Measurements from ENCODE around the gene SLC30A1.
A peak's percentile ranks its signal among the peaks of the same experiment; 100 is the strongest.

Gene SLC30A1

GRCh38 chr1:211589782-211590721 is 11.1 kb upstream of the SLC30A1 start:
- Histone ChIP-seq H3K9ac (ENCODE audit: low read length) (no peak overlapping the region), H3K27ac (ENCODE audit: low read depth, low read length) (no peak overlapping the region), H3K36me3 (ENCODE audit: control insufficient read depth, insufficient read depth, low read length) (no peaks in the 10 kb centered on the region), H3K4me3 (ENCODE audit: low read length) (no peak overlapping the region), H3K27me3 (ENCODE audit: control insufficient read depth, insufficient read depth, low read length) (no peaks in the 10 kb centered on the region), H3K4me1 (ENCODE audit: control insufficient read depth, insufficient read depth, low read length) (peaks cover 2% of the 10 kb centered on the region)

GRCh38 chr1:211588711-211589110 is 9.8 kb upstream of the SLC30A1 start:
- Histone ChIP-seq H3K9ac (ENCODE audit: low read length) (no peak overlapping the region), H3K27ac (ENCODE audit: low read depth, low read length) (no peak overlapping the region), H3K4me1 (ENCODE audit: control insufficient read depth, insufficient read depth, low read length) (peaks cover 2% of the 10 kb centered on the region), H3K36me3 (ENCODE audit: control insufficient read depth, insufficient read depth, low read length) (no peaks in the 10 kb centered on the region), H3K27me3 (ENCODE audit: control insufficient read depth, insufficient read depth, low read length) (no peaks in the 10 kb centered on the region), H3K4me3 (ENCODE audit: low read length) (no peak overlapping the region)

- no peak overlapping the region for H3K27ac ChIP-seq (ENCODE audit: low read depth, low read length)
- no peak overlapping the region for H3K9ac ChIP-seq (ENCODE audit: low read length)
- peaks cover 2% of the 10 kb centered on the region for H3K4me1 ChIP-seq (ENCODE audit: control insufficient read depth, insufficient read depth, low read length)
- H3K27me3 ChIP-seq (ENCODE audit: control insufficient read depth, insufficient read depth, low read length) = no peaks in the 10 kb centered on the region
- H3K4me3 ChIP-seq (ENCODE audit: low read length) = no peak overlapping the region
- H3K36me3 ChIP-seq (ENCODE audit: control insufficient read depth, insufficient read depth, low read length) = no peaks in the 10 kb centered on the region
Observed at GRCh38 chr1:211587123-211587522, 8.2 kb upstream of the SLC30A1 start.

GRCh38 chr1:211586538-211586937 is 7.6 kb upstream of the SLC30A1 start:
- no peak overlapping the region for H3K9ac ChIP-seq (ENCODE audit: low read length)
- H3K36me3 ChIP-seq (ENCODE audit: control insufficient read depth, insufficient read depth, low read length) = no peaks in the 10 kb centered on the region
- H3K27me3 ChIP-seq (ENCODE audit: control insufficient read depth, insufficient read depth, low read length) = no peaks in the 10 kb centered on the region
- H3K4me3 ChIP-seq (ENCODE audit: low read length) = no peak overlapping the region
- H3K4me1 ChIP-seq (ENCODE audit: control insufficient read depth, insufficient read depth, low read length) = no peaks in the 10 kb centered on the region
- H3K27ac ChIP-seq (ENCODE audit: low read depth, low read length) = no peak overlapping the region

- Histone ChIP-seq H3K27ac (ENCODE audit: low read depth, low read length) (no peak overlapping the region), H3K27me3 (ENCODE audit: control insufficient read depth, insufficient read depth, low read length) (no peaks in the 10 kb centered on the region), H3K9ac (ENCODE audit: low read length) (no peak overlapping the region), H3K36me3 (ENCODE audit: control insufficient read depth, insufficient read depth, low read length) (no peaks in the 10 kb centered on the region), H3K4me3 (ENCODE audit: low read length) (no peak overlapping the region), H3K4me1 (ENCODE audit: control insufficient read depth, insufficient read depth, low read length) (no peaks in the 10 kb centered on the region)
Observed at GRCh38 chr1:211583011-211583992, 4.3 kb upstream of the SLC30A1 start.

GRCh38 chr1:211581526-211581925 is 2.6 kb upstream of the SLC30A1 start:
- peaks cover 5% of the 10 kb centered on the region for H3K4me1 ChIP-seq (ENCODE audit: control insufficient read depth, insufficient read depth, low read length)
- no peaks in the 10 kb centered on the region for H3K27me3 ChIP-seq (ENCODE audit: control insufficient read depth, insufficient read depth, low read length)
- peak overlapping the region; percentile 57 for H3K27ac ChIP-seq (ENCODE audit: low read depth, low read length)
- no peak overlapping the region for H3K4me3 ChIP-seq (ENCODE audit: low read length)
- no peaks in the 10 kb centered on the region for H3K36me3 ChIP-seq (ENCODE audit: control insufficient read depth, insufficient read depth, low read length)
- H3K9ac ChIP-seq (ENCODE audit: low read length) = no peak overlapping the region

GRCh38 chr1:211580303-211580687 is 1.3 kb upstream of the SLC30A1 start:
- H3K4me3 ChIP-seq (ENCODE audit: low read length) = no peak overlapping the region
- H3K36me3 ChIP-seq (ENCODE audit: control insufficient read depth, insufficient read depth, low read length) = peaks cover 2% of the 10 kb centered on the region
- no peak overlapping the region for H3K9ac ChIP-seq (ENCODE audit: low read length)
- peaks cover 7% of the 10 kb centered on the region for H3K4me1 ChIP-seq (ENCODE audit: control insufficient read depth, insufficient read depth, low read length)
- no peaks in the 10 kb centered on the region for H3K27me3 ChIP-seq (ENCODE audit: control insufficient read depth, insufficient read depth, low read length)
- peak overlapping the region; percentile 80 for H3K27ac ChIP-seq (ENCODE audit: low read depth, low read length)

- H3K9ac ChIP-seq (ENCODE audit: low read length) = no peak overlapping the region
- peaks cover 4% of the 10 kb centered on the region for H3K36me3 ChIP-seq (ENCODE audit: control insufficient read depth, insufficient read depth, low read length)
- peaks cover 7% of the 10 kb centered on the region for H3K4me1 ChIP-seq (ENCODE audit: control insufficient read depth, insufficient read depth, low read length)
- H3K27me3 ChIP-seq (ENCODE audit: control insufficient read depth, insufficient read depth, low read length) = no peaks in the 10 kb centered on the region
- peak overlapping the region; percentile 63 for H3K4me3 ChIP-seq (ENCODE audit: low read length)
- peak overlapping the region; percentile 80 for H3K27ac ChIP-seq (ENCODE audit: low read depth, low read length)
Observed at GRCh38 chr1:211579440-211580302, 710 bp upstream of the SLC30A1 start.

- Histone ChIP-seq H3K27me3 (ENCODE audit: control insufficient read depth, insufficient read depth, low read length) (no peaks in the 10 kb centered on the region), H3K4me1 (ENCODE audit: control insufficient read depth, insufficient read depth, low read length) (peaks cover 7% of the 10 kb centered on the region), H3K4me3 (ENCODE audit: low read length) (peak overlapping the region; percentile 86), H3K27ac (ENCODE audit: low read depth, low read length) (peak overlapping the region; percentile 85), H3K9ac (ENCODE audit: low read length) (peak overlapping the region; percentile 82), H3K36me3 (ENCODE audit: control insufficient read depth, insufficient read depth, low read length) (peaks cover 4% of the 10 kb centered on the region)
Observed at GRCh38 chr1:211577819-211578639, 932 bp downstream of the SLC30A1 start.

- Histone ChIP-seq H3K27me3 (ENCODE audit: control insufficient read depth, insufficient read depth, low read length) (no peaks in the 10 kb centered on the region), H3K36me3 (ENCODE audit: control insufficient read depth, insufficient read depth, low read length) (peaks cover 4% of the 10 kb centered on the region), H3K4me1 (ENCODE audit: control insufficient read depth, insufficient read depth, low read length) (peaks cover 7% of the 10 kb centered on the region), H3K27ac (ENCODE audit: low read depth, low read length) (no peak overlapping the region), H3K9ac (ENCODE audit: low read length) (peak overlapping the region; percentile 75), H3K4me3 (ENCODE audit: low read length) (peak overlapping the region; percentile 86)
Observed at GRCh38 chr1:211577277-211577818, 1.6 kb downstream of the SLC30A1 start.

- no peak overlapping the region for H3K27ac ChIP-seq (ENCODE audit: low read depth, low read length)
- no peak overlapping the region for H3K9ac ChIP-seq (ENCODE audit: low read length)
- H3K27me3 ChIP-seq (ENCODE audit: control insufficient read depth, insufficient read depth, low read length) = no peaks in the 10 kb centered on the region
- peaks cover 4% of the 10 kb centered on the region for H3K36me3 ChIP-seq (ENCODE audit: control insufficient read depth, insufficient read depth, low read length)
- peak overlapping the region; percentile 86 for H3K4me3 ChIP-seq (ENCODE audit: low read length)
- H3K4me1 ChIP-seq (ENCODE audit: control insufficient read depth, insufficient read depth, low read length) = peaks cover 7% of the 10 kb centered on the region
Observed at GRCh38 chr1:211576717-211577116, 2.2 kb downstream of the SLC30A1 start.
